Skin epidermis (tissue), 12 donors: ENCODE results near the gene ACSF2.
"Not testable (repeated sequence)": the region's sequence is repeated elsewhere in the genome, so short reads cannot be mapped to it uniquely, and the experiment has no call there.

Source experiments
- H3K27ac ChIP-seq, 21 experiments: fragments of 200-600 bp; sonication (generic) in 11 of 21; one replicate each; pipeline ENCODE4 v1.5.0; 2020; ENCODE audit warnings: mild to moderate bottlenecking in 3 of 21, inconsistent platforms in 2 of 21, moderate library complexity in 2 of 21
- H3K4me3 ChIP-seq, 7 experiments: fragments of 200-600 bp; sonication (generic) in 2 of 7; one replicate each; pipeline ENCODE4 v1.5.0; 2020; ENCODE audit warnings: inconsistent platforms in 2 of 7, mild to moderate bottlenecking in 2 of 7, moderate library complexity in 1 of 7

The ACSF2 gene

DNA sequence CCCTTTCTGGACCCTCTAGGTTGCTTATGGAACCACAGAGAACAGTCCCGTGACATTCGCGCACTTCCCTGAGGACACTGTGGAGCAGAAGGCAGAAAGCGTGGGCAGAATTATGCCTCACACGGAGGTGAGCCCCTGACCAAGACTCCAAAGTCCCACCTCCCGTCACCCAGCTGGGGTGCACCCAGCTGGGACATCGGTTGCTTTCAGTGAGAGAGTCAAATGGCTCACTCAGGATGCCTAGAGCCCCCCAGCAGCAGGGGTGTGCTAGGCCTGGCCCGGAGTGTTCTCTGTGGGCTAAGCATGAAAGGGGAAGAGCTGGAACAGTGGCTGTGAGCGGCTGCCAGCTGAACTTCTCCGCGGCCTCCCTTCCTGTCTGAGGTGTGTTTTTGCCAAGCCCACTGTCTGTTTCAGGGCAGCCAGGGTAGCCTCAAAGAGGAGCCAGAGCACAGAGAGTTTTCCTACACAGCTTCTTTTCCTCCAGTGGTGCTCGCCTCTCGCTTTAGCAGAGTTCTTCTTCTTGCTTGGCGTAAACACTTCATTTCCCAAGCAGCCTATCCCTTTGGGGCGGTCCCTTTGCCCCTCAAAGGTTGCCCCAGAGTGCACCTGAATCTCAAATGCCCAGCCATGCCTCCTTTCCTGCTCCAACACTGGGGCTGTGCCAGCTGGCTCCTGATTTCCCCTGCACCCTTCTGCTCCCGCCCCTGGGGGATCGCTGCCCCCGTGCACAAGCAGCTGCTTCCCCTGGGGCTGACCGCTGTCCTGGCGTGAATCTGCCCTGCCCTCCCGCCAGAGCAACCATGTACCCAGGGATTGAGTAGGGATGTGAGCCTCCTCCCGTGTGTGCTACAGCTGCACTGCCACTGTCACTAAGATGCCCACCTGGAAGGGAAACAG, 45.2 kb downstream of the ACSF2 start:
- no peak overlapping the region for H3K4me3 ChIP-seq
- peak overlapping the region in 2 of 21 experiments; percentile 23 to 51 for H3K27ac ChIP-seq

DNA sequence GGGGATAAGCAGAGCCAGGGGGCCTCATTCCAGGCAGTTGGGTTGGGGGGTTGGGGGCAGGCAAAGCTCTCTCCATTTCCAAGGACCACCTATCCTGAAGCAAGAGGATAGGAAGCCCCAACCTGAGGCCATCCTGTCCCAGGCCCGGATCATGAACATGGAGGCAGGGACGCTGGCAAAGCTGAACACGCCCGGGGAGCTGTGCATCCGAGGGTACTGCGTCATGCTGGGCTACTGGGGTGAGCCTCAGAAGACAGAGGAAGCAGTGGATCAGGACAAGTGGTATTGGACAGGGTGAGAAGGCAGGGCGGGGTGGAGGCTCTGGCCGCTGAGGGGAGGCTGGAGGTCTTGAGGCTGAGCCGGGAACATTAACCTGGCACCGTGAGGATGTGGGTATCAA, 46.3 kb downstream of the ACSF2 start:
- Histone ChIP-seq H3K4me3 (no peak overlapping the region), H3K27ac (no peak overlapping the region)

DNA sequence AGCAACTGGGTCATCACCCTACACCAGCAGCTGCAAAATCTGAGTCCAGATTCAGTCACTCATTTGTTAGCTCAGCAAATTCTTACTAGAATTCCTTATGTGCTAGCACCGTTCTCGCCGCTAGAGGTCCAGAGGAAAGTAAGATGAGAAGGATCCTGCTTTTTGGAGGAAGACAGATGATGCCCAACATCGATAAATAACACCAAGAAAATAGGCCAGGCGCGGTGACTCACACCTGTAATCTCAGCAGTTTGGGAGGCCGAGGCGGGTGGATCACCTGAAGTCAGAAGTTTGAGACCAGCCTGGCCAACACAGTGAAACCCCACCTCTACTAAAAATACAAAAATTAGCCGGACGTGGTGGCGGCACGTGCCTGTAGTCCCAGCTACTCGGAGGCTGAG, 46.7 kb downstream of the ACSF2 start:
- not testable (repeated sequence) for H3K4me3 ChIP-seq, H3K27ac ChIP-seq

DNA sequence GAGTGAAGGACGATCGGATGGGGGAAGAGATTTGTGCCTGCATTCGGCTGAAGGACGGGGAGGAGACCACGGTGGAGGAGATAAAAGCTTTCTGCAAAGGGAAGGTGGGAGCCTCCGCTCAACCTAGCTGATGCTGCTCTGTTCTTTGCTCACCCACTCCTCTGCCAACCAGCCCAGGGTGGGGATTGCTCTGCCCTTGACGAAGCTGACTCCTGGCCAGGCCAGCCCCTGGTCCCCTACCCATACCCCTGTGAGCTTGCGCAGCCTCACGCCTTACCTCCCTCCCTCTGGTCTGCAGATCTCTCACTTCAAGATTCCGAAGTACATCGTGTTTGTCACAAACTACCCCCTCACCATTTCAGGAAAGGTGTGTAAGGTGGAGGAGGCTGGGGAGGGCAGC, 47.9 kb downstream of the ACSF2 start:
- Histone ChIP-seq H3K4me3 (no peak overlapping the region), H3K27ac (no peak overlapping the region)

DNA sequence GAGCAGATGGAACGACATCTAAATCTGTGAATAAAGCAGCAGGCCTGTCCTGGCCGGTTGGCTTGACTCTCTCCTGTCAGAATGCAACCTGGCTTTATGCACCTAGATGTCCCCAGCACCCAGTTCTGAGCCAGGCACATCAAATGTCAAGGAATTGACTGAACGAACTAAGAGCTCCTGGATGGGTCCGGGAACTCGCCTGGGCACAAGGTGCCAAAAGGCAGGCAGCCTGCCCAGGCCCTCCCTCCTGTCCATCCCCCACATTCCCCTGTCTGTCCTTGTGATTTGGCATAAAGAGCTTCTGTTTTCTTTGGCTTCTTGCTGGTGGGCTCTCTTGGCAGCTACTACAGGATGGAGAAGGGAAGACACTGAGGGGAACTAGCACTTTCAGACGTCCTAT, 48.5 kb downstream of the ACSF2 start:
- Histone ChIP-seq H3K4me3 (no peak overlapping the region), H3K27ac (no peak overlapping the region)

DNA sequence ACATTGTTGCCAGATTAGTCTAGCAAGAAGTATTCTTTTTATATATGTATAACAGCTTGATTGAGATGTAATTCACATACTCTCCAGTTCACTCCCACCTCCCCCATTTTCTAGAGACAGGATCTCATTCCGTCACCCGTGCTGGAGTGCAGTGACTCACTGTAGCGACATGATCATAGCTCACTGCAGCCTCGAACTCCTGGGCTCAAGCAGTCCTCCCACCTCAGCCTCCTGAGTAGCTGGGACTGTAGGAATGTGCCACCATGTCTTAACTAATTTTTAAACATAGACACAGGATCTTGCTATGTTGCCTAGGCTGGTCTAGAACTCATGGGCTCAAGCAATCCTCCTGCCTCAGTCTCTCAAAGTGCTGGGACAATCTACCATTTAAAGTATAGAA, 49.3 kb downstream of the ACSF2 start:
- H3K4me3 ChIP-seq = no peak overlapping the region
- no peak overlapping the region for H3K27ac ChIP-seq

DNA sequence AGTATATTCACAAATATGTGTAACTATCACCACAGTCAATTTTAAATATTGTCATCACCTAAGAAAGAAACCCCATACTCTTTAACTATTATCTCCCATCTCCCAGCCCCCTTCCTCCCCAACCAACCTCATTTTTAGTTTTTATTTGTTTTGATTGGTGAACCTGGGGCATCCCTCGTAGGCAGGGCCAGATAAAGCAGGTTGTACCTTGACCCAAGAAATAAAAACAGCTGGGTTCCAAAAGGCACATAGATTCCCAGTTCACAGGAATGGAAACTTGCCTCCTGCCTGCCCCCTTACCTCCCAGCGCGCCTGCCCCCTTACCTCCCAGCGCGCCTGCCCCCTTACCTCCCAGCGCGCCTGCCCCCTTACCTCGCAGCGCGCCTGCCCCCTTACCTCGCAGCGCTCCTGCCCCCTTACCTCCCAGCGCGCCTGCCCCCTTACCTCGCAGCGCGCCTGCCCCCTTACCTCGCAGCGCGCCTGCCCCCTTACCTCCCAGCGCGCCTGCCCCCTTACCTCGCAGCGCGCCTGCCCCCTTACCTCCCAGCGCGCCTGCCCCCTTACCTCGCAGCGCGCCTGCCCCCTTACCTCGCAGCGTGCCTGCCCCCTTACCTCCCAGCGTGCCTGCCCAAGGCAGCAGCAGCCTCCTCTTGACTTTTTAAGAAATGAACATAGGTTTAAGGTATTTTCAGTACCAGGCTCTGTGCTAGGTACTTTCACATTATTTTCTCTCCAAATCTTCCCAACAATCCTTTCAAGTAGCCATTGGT, 49.9 kb downstream of the ACSF2 start:
- H3K4me3 ChIP-seq, H3K27ac ChIP-seq: not testable (repeated sequence)

DNA sequence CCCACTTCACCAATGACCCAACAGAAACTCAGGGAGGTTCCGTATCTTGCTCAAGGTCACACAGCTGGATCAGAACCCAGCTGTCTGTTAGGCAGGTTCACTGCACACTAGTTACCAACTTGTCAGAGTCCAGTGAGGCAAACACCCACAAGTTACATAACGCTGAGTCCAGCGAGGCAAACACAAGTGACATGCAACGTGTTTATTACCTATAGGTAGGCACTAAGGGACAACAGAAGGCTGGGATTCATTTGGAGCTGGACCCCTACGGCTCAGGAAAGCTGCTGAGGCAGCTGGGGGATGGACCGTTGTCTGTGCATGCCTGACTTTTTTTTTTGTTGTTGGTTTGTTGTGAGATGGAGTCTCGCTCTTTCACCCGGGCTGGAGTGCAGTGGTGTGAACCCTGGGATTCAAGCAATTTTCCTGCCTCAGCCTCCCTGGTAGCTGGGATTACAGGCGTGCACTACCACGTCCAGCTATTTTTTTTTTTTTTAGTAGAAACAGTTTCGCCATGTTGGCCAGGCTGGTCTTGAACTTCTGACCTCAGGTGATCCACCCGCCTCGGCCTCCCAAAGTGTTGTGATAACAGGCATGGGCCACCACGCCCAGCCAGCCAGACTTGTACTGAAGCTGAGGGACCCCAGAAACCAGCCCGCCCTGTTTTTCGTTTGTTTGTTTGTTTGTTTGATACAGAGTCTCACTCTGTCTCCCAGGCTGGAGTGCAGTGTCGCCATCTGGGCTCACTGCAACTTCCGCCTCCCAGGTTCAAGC, 50.7 kb downstream of the ACSF2 start:
- Histone ChIP-seq H3K27ac (no peak overlapping the region), H3K4me3 (no peak overlapping the region)

DNA sequence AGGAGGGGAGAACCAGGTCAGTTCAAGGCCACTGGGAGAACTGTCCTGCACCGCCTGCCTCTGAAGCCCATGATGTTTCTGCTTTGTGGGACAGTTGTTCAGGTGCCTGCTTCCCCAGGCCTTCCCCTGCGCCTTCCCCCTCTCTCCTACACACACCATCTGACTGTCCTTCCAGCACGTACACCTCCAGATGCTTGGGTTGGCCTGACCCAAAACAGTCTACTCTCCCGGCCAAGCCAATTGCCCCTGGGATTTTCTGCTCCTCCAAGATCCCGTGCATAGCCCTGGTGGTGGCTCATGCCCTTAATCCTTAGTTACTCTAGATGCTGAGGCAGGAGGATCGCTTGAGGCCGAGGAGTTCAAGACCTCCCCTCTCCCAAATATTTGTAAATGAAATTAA, 52.0 kb downstream of the ACSF2 start:
- peak overlapping the region in 5 of 7 experiments; percentile 54 to 87 (median 83) for H3K4me3 ChIP-seq
- H3K27ac ChIP-seq = peak overlapping the region; percentile 16 to 91 (median 84)

DNA sequence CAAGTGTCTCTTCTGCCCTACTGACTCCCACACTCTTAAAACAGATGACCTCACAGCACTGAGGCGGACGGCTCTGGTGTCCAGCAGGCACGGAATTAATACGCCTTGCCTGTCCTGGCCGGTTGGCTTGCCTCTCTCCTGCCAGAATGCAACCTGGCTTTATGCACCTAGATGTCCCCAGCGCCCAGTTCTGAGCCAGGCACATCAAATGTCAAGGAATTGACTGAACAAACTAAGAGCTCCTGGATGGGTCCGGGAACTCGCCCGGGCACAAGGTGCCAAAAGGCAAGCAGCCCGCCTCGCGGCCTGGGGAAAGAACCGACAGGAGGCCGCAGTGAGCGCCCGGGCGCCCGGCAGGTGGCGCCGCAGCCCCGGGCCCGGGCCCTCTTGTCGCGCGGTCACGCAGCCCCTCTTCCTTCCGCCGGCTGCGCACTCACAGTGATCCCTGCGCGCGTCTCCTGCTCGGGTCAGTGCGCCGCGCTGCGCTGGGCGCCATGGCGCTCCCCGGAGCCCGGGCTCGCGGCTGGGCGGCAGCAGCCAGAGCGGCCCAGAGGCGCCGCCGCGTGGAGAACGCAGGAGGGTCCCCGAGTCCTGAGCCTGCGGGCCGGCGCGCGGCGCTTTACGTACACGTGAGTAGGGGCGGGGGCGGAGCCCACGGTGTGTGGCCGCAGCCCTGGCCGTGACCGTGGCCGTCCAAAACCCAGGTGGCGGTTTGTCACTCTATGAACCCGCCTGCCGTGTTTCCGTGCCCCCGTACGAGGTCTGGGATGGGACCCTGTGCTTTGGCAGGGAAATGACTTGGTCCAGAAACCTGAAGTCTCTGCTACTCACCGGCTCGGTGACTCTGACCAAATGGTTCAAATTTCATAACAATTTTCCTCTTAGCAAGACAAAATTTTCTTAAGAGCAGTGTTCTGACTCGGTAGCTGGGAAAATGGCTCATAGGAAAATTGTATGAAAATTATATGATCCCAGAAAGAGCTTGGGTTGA, 52.7 kb downstream of the ACSF2 start, which contains the start of gene RSAD1:
Gene RSAD1, plus strand, starts transcription at position 470 of the 991 bp plus-strand sequence. Its CDS starts 25 bp downstream, at position 495.
- Histone ChIP-seq H3K4me3 (peak within 1 kb of the TSS; percentile 54 to 87 (median 82)), H3K27ac (peak within 1 kb of the TSS; percentile 16 to 91 (median 84))

DNA sequence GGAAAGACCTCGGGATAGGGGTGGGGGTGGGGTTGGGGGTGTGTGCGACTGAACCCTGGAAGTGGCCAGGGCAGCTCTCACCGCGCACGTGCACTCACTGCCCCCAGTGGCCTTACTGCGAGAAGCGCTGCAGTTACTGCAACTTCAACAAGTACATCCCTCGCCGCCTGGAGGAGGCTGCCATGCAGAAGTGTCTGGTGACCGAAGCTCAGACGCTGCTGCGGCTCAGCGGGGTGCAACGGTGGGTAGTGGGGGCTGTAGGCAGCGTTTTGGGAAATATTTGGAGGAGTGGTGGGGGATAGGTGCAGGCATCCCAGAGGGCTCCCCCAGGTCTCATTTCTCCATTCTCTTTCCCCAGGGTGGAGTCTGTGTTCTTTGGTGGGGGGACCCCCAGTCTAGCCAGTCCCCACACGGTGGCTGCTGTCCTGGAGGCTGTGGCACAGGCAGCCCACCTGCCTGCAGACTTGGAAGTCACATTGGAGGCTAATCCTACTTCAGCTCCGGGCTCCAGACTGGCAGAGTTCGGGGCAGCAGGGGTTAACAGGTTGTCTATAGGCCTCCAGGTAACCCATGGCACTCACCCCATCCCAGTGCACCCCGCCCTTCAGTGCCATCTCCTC, 53.6 kb downstream of the ACSF2 start:
- peak overlapping the region in 17 of 21 experiments; percentile 58 to 91 (median 84) for H3K27ac ChIP-seq
- peak overlapping the region; percentile 54 to 87 (median 82) for H3K4me3 ChIP-seq

DNA sequence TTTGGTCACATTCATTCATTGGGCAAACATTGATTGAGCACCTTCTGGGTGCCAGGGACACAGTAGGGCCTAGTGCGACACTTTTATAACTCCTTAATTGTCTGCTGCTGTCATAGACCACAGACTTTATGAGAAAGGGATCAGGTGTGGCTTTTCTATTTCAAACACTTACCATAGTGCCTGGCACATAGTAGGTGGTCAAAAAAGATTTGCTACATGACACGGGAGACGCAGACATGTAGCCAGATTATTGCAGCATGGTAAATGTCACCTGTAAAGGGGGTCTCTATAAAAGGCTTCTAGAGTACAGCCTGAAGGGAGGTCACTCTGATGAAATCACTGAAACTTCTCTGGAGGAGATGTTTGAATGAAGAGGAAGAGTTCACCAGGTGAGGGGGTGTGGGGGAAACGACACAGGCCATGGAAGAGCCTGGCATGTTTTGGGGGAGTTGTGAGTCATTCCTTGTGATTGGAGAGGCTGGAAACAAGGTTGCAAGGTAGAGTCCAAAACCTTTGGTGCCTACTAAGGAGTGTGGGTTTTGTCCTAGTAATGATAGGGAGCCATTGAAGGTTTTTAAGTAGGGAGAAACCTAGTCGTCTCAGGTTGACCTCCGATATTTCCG, 54.2 kb downstream of the ACSF2 start:
- H3K4me3 ChIP-seq = peak overlapping the region in 1 of 7 experiments; percentile 83

DNA sequence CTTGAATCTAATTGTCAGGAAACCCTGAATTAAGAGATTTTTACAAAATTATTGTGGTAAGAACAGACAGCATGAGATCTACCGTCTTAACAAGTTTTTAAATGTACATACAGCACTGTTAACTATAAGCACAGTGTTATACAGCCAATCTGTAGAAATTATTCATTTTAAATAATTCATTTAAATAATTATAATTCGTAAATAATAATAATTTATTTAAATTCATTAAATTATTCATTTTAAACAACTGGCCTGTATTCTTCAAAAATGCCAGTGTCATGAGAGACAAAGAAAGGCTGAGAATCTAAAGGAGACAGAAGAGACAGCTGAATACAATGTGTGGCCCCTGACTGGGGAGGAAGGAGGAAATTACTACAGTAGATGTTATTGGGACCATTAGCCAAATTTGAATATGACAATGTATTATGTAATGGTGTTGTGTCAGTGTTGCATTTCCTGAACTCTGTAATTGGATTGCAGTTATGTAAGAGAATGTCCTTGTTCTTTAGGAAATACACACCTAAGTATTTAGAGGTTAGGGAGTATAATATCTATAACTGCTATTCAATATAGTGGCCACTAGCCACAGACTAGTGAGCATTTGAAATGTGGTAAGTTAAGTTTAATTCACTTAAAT, 55.0 kb downstream of the ACSF2 start:
- H3K27ac ChIP-seq = peak overlapping the region in 4 of 21 experiments; percentile 14 to 91 (median 28)

More for the DNA sequence above, 54.2 kb downstream of the ACSF2 start:
- H3K27ac ChIP-seq = peak overlapping the region in 10 of 21 experiments; percentile 6 to 91 (median 85)

DNA sequence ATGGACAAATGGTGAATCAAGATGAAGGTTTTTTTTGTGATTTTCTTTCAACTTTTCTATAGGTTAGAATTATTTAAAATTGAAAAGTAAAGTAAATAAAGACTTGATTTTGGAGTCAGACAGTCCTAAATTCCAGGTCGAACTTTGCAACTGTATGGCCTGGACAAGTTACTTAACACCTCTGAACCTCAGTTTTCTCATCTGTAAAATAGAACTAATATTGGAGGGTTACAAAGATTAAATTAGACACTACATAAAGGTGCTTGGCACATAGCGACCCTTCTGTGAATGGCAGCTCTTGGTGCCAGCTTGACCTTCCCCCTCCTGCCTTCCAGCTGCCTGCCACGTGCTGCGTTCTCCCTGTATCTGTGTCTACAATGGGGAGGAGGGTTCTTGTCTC, 55.6 kb downstream of the ACSF2 start:
- Histone ChIP-seq H3K27ac (peak overlapping the region in 10 of 21 experiments; percentile 0 to 91 (median 54)), H3K4me3 (no peak overlapping the region)

More for the DNA sequence above, 55.0 kb downstream of the ACSF2 start:
- H3K4me3 ChIP-seq = no peak overlapping the region

DNA sequence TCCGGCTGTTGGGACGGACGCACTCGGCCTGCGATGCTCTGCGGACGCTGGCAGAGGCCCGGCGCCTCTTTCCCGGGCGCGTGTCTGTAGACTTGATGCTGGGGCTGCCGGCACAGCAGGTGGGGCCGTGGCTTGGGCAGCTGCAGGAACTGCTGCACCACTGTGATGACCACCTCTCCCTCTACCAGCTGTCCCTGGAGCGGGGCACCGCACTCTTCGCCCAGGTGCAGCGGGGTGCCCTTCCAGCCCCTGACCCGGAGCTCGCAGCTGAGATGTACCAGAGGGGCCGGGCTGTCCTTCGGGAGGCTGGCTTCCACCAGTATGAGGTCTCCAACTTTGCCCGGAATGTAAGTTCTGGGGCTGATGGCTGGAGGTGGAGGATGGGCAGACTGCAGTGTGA, 56.1 kb downstream of the ACSF2 start:
- peak overlapping the region in 11 of 21 experiments; percentile 0 to 91 (median 61) for H3K27ac ChIP-seq

DNA sequence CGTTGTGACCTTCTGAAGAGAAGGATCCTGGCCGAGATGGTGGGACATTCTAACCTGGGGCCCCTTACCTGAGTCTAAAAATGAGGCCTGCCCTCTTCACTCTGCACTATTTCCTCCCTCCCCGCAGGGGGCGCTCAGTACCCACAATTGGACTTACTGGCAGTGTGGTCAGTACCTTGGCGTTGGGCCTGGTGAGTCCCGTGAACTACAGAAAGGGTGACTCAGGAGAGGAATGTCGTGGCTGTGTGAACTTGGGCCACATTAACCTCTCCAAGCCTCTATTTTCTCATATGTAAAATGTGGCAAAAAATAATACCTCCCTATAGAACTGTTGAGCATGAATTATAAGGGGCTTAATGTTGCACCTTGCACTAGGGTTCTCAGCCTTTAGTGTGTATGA, 56.5 kb downstream of the ACSF2 start:
- H3K4me3 ChIP-seq = no peak overlapping the region
- peak overlapping the region in 12 of 21 experiments; percentile 13 to 91 (median 62) for H3K27ac ChIP-seq

More for the DNA sequence above, 56.1 kb downstream of the ACSF2 start:
- H3K4me3 ChIP-seq = no peak overlapping the region

DNA sequence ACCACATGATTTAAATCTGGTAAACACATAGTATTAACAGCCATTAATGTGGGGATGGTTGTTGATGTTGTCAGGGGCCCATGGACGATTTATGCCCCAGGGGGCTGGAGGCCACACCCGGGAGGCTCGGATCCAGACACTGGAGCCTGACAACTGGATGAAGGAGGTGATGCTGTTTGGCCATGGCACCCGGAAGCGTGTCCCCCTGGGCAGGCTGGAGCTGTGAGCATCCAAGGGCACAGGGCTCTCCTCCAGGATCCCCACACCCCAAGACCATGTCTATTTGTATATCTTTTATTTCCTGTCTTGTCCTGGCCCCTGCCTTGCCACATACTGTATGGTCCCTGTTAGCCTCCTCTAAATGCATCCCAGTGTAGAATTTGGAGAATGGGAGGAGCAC, 57.2 kb downstream of the ACSF2 start:
- peak overlapping the region in 11 of 21 experiments; percentile 3 to 83 (median 51) for H3K27ac ChIP-seq
- H3K4me3 ChIP-seq = no peak overlapping the region
